GM18858 (cell line): Measurements from ENCODE around the gene CTXND1.

ENCODE experiments used
- ATAC-seq: cut with Tn5 transposase; IDR thresholded peaks from one replicate; pipeline ENCODE4 v1.9.1; 2021; ENCODE audit not compliant: unreplicated experiment

CTXND1 gene

GRCh38 chr15:80210611-80211573 lies 41.1 kb downstream of the CTXND1 start:
- no peak for ATAC-seq

GRCh38 chr15:80208758-80209734 lies 43.0 kb downstream of the CTXND1 start:
- no peak for ATAC-seq

- no peak for ATAC-seq
Measured at GRCh38 chr15:80207887-80208286, 44.1 kb downstream of the CTXND1 start.

GRCh38 chr15:80204231-80204630 lies 47.8 kb downstream of the CTXND1 start:
- ATAC-seq, result no peak

- no peak for ATAC-seq
Measured at GRCh38 chr15:80203361-80203885, 48.6 kb downstream of the CTXND1 start.

- no peak for ATAC-seq
Measured at GRCh38 chr15:80202641-80203360, 49.2 kb downstream of the CTXND1 start.

GRCh38 chr15:80202016-80202315 lies 50.0 kb downstream of the CTXND1 start:
- ATAC-seq, result no peak

GRCh38 chr15:80201256-80202015 lies 50.6 kb downstream of the CTXND1 start:
- ATAC-seq, result no peak

GRCh38 chr15:80199869-80200268 lies 52.1 kb downstream of the CTXND1 start:
- ATAC-seq, result no peak

GRCh38 chr15:80199366-80199765 lies 52.6 kb downstream of the CTXND1 start:
- ATAC-seq, result no peak

GRCh38 chr15:80194914-80195313 lies 57.1 kb downstream of the CTXND1 start:
- no peak for ATAC-seq

- no peak for ATAC-seq
Measured at GRCh38 chr15:80194186-80194585, 57.8 kb downstream of the CTXND1 start.

- ATAC-seq, result no peak
Measured at GRCh38 chr15:80191897-80192595, 60.0 kb downstream of the CTXND1 start.

GRCh38 chr15:80191198-80191597 lies 60.8 kb downstream of the CTXND1 start:
- no peak for ATAC-seq

GRCh38 chr15:80188251-80188650 lies 63.8 kb downstream of the CTXND1 start:
- no peak for ATAC-seq

GRCh38 chr15:80186597-80186996 lies 65.4 kb downstream of the CTXND1 start:
- no peak for ATAC-seq

- no peak for ATAC-seq
Measured at GRCh38 chr15:80186066-80186465, 65.9 kb downstream of the CTXND1 start.

GRCh38 chr15:80185152-80185551 lies 66.9 kb downstream of the CTXND1 start:
- no peak for ATAC-seq

GRCh38 chr15:80184554-80184953 lies 67.5 kb downstream of the CTXND1 start:
- no peak for ATAC-seq
